C4-2B (cell line): Measurements from ENCODE around the gene CRTC2.
A peak's percentile ranks its signal among the peaks of the same experiment; 100 is the strongest.

Experiments
- H3K27ac ChIP-seq: fragments of 450-650 bp; 2 replicates; pipeline ENCODE4 v1.5.1; 2017
- ZFX ChIP-seq: fragments of 450-650 bp; IDR thresholded peaks from 2 replicates; pipeline ENCODE4 v1.6.1; 2017
- TF ChIP-seq, protein P1 (sequence below): fragments of 450-650 bp; conservative IDR thresholded peaks from 2 replicates; pipeline ENCODE4 v1.5.1; 2017; ENCODE audit warnings: mild to moderate bottlenecking

CRTC2 gene

DNA sequence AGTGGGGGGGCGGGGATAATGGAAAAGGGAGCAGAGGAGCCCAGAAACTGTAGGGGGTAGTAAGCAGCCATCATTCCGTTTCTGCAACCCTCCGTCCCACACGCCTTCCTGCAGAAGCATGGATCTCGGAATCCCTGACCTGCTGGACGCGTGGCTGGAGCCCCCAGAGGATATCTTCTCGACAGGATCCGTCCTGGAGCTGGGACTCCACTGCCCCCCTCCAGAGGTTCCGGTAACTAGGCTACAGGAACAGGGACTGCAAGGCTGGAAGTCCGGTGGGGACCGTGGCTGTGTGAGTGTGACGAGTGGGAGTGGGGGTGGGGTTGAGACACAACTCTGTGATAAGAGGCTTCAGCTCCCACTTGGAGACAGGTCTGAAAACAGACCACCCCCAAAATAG is 10.0 kb upstream of the CRTC2 start:
- peak overlapping the region; percentile 97 for H3K27ac ChIP-seq
- TF ChIP-seq ZFX: no peak
- TF ChIP-seq, protein P1, sequence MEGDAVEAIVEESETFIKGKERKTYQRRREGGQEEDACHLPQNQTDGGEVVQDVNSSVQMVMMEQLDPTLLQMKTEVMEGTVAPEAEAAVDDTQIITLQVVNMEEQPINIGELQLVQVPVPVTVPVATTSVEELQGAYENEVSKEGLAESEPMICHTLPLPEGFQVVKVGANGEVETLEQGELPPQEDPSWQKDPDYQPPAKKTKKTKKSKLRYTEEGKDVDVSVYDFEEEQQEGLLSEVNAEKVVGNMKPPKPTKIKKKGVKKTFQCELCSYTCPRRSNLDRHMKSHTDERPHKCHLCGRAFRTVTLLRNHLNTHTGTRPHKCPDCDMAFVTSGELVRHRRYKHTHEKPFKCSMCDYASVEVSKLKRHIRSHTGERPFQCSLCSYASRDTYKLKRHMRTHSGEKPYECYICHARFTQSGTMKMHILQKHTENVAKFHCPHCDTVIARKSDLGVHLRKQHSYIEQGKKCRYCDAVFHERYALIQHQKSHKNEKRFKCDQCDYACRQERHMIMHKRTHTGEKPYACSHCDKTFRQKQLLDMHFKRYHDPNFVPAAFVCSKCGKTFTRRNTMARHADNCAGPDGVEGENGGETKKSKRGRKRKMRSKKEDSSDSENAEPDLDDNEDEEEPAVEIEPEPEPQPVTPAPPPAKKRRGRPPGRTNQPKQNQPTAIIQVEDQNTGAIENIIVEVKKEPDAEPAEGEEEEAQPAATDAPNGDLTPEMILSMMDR: no peak

DNA sequence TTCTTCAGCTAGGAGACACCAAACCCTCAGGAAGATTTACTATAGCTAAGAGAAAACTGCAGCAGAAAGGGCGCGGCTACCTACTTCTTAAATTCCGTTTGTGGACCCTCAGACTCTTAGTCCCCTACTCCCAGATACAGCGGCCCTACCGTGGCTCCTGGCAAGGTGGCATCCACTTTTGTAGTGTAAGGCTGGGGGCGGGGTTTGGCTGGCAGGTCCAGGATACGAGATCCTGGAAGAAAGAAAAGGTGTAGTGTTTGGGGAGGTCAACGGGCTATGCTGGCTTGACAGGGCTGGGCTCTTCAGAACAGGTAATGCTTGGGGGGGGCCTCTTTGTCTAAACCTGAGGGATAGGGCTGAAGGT is 9.6 kb upstream of the CRTC2 start:
- H3K27ac ChIP-seq: peak overlapping the region; percentile 97
- TF ChIP-seq, protein P1: no peak
- no peak for TF ChIP-seq ZFX

DNA sequence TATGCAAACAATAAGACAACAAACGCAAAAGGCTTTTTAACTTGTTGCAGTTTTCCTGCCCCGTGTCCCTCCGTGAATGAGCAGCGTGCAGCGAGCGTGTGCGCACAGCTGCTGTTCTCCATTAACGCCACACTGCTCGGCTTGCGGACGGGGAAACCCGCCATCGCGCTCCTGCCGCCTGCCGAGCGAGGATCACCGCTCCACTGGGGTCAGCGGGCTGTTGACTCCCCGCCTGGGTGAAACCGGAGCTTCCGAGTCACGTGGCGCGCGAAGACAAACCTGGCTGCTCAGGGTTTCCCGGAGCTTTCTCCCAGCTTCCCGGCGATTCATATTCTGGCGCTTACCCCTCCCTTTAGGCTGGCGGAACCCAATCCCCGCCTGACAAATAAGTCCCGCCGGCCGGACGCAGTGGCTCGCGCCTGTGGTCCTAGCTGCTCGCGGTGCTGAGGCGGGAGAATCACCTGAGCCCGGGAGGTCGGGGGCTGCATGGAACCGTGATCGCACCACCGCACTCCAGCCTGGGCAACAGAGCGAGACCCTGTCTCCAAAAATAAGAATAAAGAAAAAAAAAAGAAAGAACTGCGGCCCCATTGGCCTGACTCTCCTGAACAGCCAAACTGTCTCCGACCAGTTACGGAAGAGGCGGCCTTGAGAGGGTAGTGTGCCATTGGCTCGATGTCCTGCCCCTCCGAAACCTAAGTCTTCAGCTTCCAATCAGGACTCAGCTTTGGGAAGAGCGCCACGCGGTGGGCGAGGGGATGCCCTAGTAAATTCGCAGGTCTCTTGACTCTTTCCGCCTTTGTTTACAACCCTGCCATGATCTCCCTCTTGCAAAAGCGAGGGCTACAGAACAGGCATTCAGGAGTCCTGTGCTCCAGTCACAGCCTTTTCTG is 8.9 kb upstream of the CRTC2 start, which contains the start of gene CREB3L4:
Gene CREB3L4 (plus strand): TSS at position 796 of the 893 bp plus-strand sequence. CDS start 624 bp downstream, outside the sequence.
- TF ChIP-seq ZFX: no peak; the same call in 1 of the 2 replicates
- TF ChIP-seq, protein P1: no peak; the same call in 1 of the 2 replicates
- H3K27ac ChIP-seq: peak within 1 kb of the TSS; percentile 97

DNA sequence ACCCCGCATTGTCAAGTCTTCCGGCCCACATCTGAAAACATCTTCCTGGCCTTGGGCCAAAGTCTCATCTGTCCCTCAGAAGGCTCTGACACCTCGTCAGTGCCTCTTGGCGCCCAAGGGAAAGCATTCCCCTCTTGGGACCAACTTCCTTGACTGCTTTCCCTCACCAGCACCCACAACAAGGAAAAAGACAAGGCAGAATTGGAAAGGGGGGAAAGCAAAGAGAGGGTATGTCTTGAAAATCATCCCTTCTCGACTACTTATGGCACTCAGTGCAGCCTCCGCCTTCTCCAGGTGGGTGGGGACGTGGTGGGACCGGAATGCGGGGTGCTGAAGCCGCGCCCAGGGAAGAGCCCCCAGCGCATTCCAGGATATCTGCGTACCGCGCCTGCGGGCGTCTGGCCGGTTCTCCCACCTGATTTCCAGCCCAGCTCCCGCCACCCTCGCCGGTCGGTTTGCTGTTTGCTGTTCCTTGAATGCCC is 5.5 kb upstream of the CRTC2 start:
- peak overlapping the region; percentile 85 for H3K27ac ChIP-seq
- TF ChIP-seq, protein P1: no peak
- TF ChIP-seq ZFX: no peak

DNA sequence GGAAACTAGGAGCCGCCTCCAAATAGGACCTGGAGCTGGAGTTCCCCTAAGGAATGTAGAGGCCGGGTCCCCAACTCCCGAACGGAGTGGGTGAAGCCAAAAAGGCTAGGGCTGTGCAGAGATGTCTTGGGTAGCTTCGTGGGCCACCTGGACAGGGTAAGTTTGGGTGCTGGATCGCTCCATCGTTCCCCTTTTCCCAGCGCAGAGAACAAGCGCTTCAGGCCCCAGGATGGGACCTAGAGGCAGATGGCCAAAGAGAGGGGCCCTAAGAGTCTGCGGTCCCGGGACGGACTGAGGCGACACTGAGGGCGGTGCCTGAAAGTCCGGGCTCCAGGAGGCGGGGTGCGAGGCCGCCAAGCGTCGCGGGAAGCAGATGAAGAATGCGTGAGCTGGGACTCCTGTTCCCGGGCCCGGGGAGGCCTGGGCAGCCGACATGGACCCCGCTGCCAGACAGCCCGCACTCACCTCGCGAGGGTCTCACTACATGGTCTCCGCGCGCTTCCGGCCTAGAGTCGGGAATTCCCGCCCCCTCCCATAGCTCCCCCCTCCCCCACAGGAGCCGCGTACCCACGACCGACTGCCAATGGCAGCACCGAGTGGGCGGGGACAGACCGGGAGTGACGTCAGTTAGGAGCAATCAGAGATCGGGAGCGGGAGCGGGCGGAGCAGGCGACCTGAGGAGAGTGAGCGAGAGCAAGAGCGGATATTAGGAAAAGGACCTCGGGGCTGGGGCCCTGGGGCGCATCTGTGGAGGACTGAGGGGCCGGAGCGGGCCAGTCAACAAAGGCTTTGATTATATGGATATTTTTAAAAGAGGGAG is 4.8 kb upstream of the CRTC2 start, which contains the start of gene SLC39A1:
Gene SLC39A1 (minus strand): TSS at position 508 of the 820 bp plus-strand sequence. CDS start 822 bp downstream, outside the sequence.
- TF ChIP-seq ZFX: peak; percentile 57; the same call in 1 of the 2 replicates
- TF ChIP-seq, protein P1: no peak
- H3K27ac ChIP-seq: peak within 1 kb of the TSS; percentile 85

DNA sequence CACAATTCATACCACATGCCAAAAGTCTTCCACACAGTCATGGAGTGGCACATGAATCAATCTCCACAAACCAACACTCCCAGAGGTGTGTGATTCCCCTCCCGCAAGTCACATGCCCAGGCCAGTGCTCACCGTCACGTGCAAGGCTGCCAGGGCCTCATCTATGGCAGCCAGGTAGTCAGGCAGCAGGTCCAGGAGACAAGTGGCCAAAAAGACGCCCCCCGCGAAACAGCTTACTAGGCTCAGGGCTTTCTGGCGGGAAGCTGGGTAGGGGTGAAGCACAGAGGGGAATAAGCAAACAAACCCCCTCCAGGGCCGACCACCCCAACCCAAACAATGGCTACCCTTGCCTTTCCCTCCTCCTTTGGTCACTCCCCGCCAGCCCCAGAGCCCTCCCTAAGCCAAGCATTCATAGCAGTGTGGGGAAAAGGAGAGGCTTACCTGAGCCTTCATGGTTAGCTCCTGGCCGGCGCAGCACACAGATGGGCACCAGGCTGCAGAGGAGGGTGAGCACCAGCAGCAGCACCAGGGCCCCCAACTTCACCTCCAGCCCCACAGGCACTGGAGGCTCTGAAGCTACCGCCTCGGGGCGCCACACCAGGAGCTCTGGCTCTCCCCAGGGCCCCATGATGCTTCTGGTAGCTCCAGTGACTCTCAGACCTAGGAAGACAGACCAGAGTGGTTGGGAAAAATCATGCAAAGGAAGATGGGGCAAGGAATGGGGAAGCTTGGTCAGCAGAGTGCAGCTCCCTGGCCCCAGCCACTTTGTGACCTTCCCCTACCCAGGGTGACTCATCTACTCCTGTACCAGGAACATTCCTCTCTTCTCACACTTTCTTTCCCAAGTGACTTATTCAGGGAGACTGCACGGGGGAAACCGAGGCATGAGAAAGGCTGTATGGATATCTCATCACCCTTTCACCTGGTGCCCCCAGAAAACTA is 3.9 kb upstream of the CRTC2 start:
- no peak for TF ChIP-seq ZFX
- TF ChIP-seq, protein P1: no peak
- peak overlapping the region; percentile 85 for H3K27ac ChIP-seq
